Type B pancreatic cell (in vitro differentiated cells): ENCODE results near the gene HNRNPDL. TPM values are rescaled to one million over a fixed set of nuclear protein-coding genes. Genes with fewer than 3 reads are reported as not detected.
"Not testable (repeated sequence)": the region's sequence is repeated elsewhere in the genome, so short reads cannot be mapped to it uniquely, and the experiment has no call there.

ENCODE experiments used
- DNase-seq: peaks from one replicate; pipeline ENCODE4 v3.0.0; 2021; ENCODE audit warnings: mixed read lengths; ENCODE audit not compliant: unreplicated experiment; ENCODE audit errors: extremely low spot score
- H3K27ac Mint-ChIP-seq: 2 replicates; pipeline ENCODE4 v1.8.0; 2021; ENCODE audit warnings: mild to moderate bottlenecking, mixed read lengths
- H3K27me3 Mint-ChIP-seq: 2 replicates; pipeline ENCODE4 v1.8.0; 2021; ENCODE audit warnings: mixed read lengths
- H3K36me3 Mint-ChIP-seq: 2 replicates; pipeline ENCODE4 v1.8.0; 2021; ENCODE audit warnings: mixed read lengths
- H3K4me1 Mint-ChIP-seq: one replicate; pipeline ENCODE4 v1.8.0; 2021; ENCODE audit warnings: mixed read lengths; ENCODE audit not compliant: unreplicated experiment
- H3K4me3 Mint-ChIP-seq: 2 replicates; pipeline ENCODE4 v1.8.0; 2021; ENCODE audit warnings: mild to moderate bottlenecking, mixed read lengths
- H3K9me3 Mint-ChIP-seq: 2 replicates; pipeline ENCODE4 v1.8.0; 2021; ENCODE audit warnings: mixed read lengths
- CTCF ChIP-seq: fragments of 200-600 bp; sonication (generic); conservative IDR thresholded peaks from 2 replicates; pipeline ENCODE4 v1.5.0; 2021; ENCODE audit warnings: antibody characterized with exemption, mild to moderate bottlenecking
- total RNA-seq: library from RNA; stranded (reverse); gene quantifications from 2 replicates; pipeline ENCODE4 v1.2.1, GENCODE V29; 2021; ENCODE audit warnings: low replicate concordance

HNRNPDL gene
- total RNA-seq, 1 donor from 2014 or later, result 448 TPM

GRCh38 chr4:82421796-82422560 lies 8.3 kb downstream of the HNRNPDL start:
- Mint-ChIP-seq H3K27me3 (no peaks in the 10 kb centered on the region), H3K27ac (peak overlapping the region; percentile 44), H3K9me3 (no peaks in the 10 kb centered on the region), H3K4me1 (peaks cover 15% of the 10 kb centered on the region), H3K4me3 (no peak overlapping the region), H3K36me3 (peaks cover 48% of the 10 kb centered on the region)
- no peak for DNase-seq
- no peak for TF ChIP-seq CTCF

- peaks cover 24% of the 10 kb centered on the region for H3K36me3 Mint-ChIP-seq
- H3K27me3 Mint-ChIP-seq, result no peaks in the 10 kb centered on the region
- H3K9me3 Mint-ChIP-seq, result no peaks in the 10 kb centered on the region
- no peak overlapping the region for H3K4me3 Mint-ChIP-seq
- DNase-seq, result no peak
- H3K4me1 Mint-ChIP-seq, result peaks cover 3% of the 10 kb centered on the region
- TF ChIP-seq CTCF, result no peak
- no peak overlapping the region for H3K27ac Mint-ChIP-seq
These were observed 10.8 kb downstream of the HNRNPDL start for GRCh38 chr4:82419451-82419850.

- Mint-ChIP-seq H3K36me3 (no peaks in the 10 kb centered on the region), H3K4me1 (peaks cover 3% of the 10 kb centered on the region), H3K4me3 (no peak overlapping the region), H3K27ac (no peak overlapping the region), H3K9me3 (no peaks in the 10 kb centered on the region), H3K27me3 (no peaks in the 10 kb centered on the region)
- TF ChIP-seq CTCF, result no peak
- DNase-seq, result no peak
These were observed 14.3 kb downstream of the HNRNPDL start for GRCh38 chr4:82415922-82416365.

- H3K9me3 Mint-ChIP-seq, H3K27me3 Mint-ChIP-seq, H3K27ac Mint-ChIP-seq, H3K36me3 Mint-ChIP-seq, DNase-seq, H3K4me3 Mint-ChIP-seq, H3K4me1 Mint-ChIP-seq: not testable (repeated sequence)
These were observed 15.2 kb downstream of the HNRNPDL start for GRCh38 chr4:82415061-82415460.

GRCh38 chr4:82403725-82404124 lies 26.5 kb downstream of the HNRNPDL start:
- TF ChIP-seq CTCF, result no peak
- no peaks in the 10 kb centered on the region for H3K4me1 Mint-ChIP-seq
- no peaks in the 10 kb centered on the region for H3K36me3 Mint-ChIP-seq
- H3K27ac Mint-ChIP-seq, result no peak overlapping the region
- H3K4me3 Mint-ChIP-seq, result no peak overlapping the region
- H3K27me3 Mint-ChIP-seq, result peaks cover 3% of the 10 kb centered on the region
- DNase-seq, result no peak
- peaks cover 5% of the 10 kb centered on the region for H3K9me3 Mint-ChIP-seq

- no peak for TF ChIP-seq CTCF
- peaks cover 5% of the 10 kb centered on the region for H3K9me3 Mint-ChIP-seq
- H3K36me3 Mint-ChIP-seq, result no peaks in the 10 kb centered on the region
- H3K4me3 Mint-ChIP-seq, result no peak overlapping the region
- DNase-seq, result no peak
- peaks cover 3% of the 10 kb centered on the region for H3K27me3 Mint-ChIP-seq
- no peak overlapping the region for H3K27ac Mint-ChIP-seq
- no peaks in the 10 kb centered on the region for H3K4me1 Mint-ChIP-seq
These were observed 28.0 kb downstream of the HNRNPDL start for GRCh38 chr4:82402196-82402775.
